HG03558 (cell line): ENCODE results near the gene LHX6.

Experiments
- ATAC-seq: cut with Tn5 transposase; IDR thresholded peaks from one replicate; pipeline ENCODE4 v1.9.1; 2021; ENCODE audit warnings: moderate number of reproducible peaks; ENCODE audit not compliant: unreplicated experiment; ENCODE audit errors: extremely low read depth

Gene LHX6

DNA sequence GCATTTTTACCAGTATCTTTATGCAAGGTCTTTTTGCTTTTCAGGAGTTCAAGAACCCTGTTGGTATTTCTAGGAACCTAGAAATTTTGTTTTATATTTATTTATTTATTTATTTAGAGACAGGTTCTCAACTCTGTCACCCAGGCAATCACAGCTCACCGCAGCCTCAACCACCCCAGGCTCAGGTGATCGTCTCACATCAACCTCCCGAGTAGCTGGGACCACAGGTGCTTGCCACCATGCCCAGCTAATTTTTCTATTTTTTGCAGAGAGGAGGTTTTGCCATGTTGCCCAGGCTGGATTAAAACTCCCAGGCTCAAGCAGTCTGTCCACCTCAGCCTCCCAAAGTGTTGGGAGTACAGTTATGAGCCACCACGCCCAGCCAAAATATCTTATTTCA, 32.9 kb downstream of the LHX6 start:
- no peak for ATAC-seq

DNA sequence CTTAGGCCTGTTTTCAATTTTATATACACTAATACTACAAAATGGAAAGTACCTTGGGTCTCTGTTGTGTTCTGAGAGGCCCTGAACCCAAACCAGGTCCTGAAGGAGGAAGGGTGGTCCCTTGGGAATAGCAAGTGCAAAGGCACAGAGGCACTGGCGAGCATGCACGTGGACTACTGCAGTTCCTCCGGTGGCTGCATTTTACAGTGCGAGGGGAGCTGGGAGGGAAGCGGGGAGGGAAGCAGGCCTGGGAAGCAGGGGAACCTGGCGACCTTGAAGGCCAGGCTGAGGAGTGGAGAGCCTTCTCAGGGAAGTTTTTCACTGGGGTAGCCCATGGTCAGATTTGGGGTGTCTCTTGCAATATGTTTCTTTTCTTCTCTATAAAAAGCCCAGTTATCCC, 35.1 kb downstream of the LHX6 start:
- no peak for ATAC-seq

DNA sequence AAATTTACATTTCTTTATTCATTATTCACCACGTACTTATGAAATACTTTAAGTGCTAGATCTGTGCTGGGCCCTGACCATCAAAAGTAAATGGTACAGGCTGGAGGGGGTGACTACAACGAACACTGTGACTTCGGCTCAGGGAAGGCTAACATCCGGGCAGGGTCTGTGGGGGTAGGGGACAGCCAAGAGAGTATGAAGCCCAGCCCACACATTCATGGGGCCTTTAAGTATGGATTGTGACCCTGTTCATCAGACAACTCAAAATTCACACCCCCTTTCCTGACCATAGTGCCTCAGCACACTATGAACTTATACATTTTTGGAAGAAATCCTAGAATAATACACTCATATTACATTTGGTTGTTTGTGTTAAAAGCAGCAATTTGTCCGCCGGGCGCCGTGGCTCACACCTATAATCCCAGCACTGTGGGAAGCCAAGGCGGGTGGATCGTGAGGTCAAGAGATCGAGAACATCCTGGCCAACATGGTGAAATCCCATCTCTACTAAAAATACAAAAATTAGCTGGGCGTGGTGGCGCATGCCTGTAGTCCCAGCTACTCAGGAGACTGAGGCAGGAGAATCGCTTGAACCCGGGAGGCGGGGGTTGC, 35.7 kb downstream of the LHX6 start:
- no peak for ATAC-seq

DNA sequence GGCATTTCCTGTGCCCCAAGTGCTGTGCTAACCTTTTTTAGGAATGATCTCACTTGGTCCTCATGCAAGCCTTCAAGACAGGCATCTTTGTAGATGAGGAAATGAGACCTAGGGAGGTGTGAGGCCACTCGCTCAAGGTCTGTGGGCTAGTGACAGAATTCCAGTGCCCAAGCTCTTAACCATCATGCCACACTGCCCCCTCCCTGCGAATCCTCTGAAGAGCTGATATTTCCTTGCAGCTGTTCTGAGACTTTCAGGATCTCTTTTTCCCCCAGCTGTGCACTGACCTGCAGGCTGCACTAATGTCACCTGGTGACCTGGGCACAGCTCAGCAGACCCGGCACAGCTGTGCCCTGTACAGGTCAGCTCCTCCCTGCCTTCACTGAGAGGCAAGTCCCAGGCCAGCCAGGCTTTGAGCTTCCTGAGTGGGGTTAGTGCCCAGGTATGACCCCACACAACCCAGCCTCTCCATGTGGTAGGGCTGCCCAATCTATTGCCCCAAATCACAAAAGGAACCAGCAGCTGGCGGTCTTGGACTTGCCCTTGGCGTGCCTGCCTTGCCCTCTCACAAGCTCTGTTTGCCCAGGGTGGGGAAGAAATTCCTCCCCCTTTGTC, 36.4 kb downstream of the LHX6 start:
- ATAC-seq, result no peak

DNA sequence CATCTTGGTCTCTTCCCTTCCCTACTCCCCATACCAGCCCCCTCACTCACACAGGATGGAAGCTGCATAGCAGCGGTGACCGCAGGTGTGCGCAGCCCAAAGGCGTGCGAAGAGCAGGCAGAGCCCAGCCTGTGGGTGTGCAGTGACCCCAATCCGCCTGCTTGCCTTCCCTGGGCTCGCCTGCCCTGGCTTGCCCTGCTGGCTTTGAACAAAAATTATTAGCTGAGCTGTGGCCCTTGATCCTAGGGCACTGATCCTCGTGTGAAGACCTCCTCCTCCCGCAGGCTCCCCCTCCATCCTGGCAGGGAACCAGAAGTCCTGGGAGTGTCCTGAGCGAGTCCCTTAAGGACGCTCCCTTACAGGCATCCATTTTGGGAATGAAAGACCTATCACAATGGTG, 37.2 kb downstream of the LHX6 start:
- no peak for ATAC-seq

DNA sequence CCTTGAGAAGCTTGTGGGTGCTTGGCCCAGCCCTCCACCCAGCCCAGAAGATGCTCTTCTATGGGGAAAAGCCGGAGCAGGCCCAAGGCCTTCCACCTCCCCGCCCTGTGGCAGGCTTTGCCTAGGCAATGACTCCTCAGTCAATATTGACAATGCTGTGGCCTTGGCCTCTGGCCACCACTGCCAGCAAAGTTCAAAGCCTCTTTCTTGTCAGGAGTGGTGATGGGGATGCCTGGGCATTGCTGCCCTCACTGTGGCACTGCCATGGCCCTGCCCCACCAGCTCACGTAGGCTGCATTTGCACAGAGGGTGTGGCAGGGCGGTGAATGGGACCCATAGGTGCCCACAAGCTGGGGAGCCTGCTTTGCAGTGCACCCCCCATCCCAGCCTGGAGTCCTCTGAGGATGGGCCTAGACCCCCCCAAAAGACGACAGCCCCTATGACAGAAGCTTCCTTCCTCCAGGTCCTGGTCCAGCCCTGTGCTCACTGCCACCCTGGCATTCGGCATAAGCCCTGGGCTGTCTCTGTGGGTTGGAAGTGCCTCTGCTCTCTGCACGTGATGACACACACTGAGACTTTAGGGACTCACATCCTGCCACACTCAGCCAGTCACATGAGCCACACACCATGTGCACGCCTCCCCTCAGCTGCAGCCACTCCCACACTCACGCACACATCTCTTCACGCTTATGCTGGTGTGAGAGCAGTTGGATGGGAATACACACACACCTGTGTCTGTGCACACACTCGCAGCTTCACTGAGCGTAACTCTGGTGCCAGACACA, 38.0 kb downstream of the LHX6 start:
- no peak for ATAC-seq

DNA sequence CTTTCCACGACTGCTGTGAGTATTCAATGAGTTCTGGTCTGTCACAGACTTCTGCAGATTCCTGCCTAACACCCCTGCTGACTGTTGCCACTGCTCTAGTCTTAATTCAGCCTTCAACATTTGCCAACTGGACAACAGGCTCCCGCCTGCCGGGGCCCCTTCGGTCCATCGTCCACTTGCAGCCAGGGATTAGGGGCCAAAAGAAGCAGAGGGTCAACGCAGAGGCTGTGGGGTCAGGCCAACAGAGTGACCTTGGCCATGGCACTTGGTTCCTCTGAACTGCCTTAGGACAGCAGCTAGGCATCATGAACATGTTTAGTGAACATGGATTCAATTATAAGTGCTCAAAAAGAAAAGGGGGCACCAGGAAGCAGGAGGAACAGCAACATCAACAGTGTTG, 40.4 kb downstream of the LHX6 start:
- no peak for ATAC-seq

DNA sequence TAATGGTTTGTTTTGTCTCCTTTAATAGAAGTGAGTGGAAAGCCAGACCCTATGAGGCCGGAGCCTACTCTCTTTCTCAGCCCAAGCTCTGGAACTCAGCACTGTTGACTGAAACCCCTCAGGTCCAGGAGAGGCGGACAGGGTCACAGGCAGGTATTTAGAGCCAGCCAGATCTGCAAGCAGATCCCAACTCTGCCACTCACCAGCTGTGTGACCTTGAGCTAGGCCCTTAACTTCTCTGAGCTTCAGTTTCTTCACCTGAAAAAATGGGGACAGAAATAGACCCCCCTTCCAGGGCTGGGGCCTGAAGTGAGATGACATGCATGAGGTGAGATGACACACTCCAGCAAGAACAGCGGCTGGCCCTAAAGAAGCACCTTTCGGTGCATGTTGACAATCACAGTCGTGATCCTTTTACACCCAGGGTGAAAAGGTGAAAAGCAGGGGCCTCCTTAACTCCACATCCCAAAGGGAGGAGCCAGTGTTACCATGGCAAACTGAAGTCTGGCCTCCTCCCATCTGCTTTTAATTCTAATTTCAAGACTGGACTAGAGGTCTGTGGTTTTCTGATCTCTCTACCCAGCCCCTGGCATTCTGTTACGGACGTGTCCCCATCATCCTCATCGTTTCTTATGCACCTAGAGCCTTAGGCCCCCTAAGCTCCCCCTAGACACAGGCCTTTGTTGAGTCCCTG, 41.8 kb downstream of the LHX6 start:
- ATAC-seq, result no peak

DNA sequence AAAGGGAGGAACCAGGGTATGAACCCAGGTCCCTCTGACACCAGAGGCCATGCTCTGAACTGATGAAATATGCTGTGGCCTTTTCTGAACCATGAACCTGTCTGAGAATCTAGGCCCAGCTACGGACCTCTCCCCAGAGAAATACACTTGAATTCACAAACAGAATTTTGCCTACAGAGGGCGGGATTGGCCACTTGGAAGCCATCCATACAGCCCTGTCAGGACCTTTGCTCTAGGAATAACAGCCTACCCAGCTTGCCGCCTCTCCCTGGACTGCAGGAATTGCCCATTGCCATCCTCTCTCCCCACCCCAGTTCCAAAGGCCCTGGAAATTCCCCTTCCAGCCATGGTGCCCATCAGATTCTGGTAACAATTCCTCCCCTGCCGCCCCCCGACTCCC, 42.5 kb downstream of the LHX6 start:
- ATAC-seq, result no peak

DNA sequence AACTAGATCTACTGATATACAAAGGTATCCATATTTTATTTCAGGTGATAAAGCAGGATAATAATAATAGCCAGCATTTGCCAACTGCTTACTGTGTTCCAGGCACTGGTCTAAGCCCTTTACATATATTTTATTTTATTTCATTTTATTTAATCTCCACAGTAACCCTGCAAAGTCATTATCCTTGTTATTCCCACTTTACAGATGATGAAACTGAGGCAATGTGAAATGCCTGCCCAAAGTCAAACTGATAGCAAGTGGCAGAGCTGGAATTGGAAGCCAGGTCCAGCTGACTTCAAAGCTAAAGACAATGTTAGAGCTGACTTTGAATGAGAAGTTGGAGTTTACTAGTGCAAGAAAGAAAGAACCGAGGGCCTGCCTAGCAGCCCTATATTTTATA, 44.2 kb downstream of the LHX6 start:
- ATAC-seq, result no peak

DNA sequence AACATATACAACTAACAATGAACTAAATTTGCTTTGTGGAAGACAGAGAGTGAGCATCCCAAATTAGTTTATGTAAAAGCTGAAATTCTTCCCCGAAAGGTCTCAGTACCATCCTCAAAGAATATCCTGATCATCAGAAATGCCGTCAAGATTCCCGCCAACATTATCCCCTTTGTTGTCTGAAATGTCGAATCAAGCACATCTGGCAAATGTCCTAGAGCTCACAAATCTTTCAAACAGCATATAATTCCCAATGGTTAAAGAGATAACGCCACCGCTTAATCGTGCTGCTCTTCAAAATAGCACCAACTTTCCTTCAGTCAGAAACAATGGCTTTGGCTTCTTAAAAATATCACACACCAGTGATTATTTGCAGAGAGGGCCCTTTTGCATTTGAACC, 45.3 kb downstream of the LHX6 start:
- no peak for ATAC-seq

DNA sequence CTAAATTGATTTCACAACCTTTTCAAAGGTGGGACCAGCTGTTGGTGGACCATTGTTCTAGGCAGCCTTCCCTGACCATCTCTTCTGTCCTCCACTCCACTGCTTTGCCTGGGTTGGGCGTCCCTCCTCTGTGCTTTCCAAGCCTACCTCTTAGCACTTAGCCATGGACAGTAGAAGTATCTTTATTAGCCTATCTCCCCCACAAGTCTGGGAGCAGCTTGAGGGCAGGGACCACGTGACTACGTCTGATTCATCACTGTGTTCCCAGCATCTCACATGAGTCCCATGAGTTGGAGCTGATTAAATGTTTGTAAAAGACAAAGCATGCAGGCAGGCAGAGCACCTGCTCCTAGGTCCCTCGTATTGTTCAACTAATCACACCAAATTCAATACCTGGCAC, 48.1 kb downstream of the LHX6 start:
- no peak for ATAC-seq

DNA sequence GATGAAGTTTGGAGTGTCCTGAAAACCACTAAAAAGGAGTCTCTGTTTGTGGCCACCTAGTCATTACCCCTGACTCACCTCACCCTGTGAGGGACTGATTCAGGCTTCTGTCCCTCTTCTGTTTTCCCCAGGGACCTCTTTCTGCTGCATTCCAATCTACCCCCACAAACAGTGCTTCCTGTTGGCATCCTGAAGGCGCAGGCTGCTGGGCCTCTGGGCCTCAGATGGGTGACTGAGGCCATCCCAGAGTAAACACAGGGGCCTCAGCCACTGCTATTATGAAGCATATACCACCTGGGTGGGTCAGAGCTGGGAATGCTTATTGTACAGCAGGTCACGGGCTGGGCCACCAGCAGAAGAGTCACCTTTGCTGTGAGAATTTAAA, 49.1 kb downstream of the LHX6 start:
- no peak for ATAC-seq

DNA sequence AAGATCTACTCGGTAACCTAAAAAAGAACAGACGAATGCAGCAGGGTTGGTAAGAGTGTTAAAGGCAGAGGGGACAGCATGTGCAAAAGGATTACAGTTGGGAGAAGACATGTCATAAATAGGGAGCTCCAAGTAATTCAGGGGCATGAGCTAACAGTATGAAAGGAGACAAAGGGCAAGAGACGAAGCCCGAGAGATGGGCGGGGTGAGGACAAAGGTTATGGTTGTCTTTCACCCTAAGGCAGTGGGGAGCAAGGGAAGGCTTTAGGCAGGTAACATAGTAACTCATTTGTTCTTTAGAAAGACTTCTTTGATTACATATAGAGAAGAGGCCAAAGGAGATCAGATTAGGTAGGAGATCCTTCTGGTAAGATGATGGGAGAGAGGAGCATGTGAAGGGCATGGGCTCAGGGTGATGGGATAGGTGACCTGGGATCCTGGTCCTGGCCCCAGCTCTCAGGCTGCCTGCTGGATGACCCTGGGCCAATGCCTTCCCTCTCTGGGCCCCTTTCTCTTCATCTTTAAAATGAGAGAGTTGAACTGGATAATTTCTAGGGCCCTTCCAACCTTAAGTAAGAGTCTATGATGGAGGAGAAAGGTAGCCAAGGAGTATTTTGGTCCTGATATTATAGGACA, 49.6 kb downstream of the LHX6 start:
- no peak for ATAC-seq

DNA sequence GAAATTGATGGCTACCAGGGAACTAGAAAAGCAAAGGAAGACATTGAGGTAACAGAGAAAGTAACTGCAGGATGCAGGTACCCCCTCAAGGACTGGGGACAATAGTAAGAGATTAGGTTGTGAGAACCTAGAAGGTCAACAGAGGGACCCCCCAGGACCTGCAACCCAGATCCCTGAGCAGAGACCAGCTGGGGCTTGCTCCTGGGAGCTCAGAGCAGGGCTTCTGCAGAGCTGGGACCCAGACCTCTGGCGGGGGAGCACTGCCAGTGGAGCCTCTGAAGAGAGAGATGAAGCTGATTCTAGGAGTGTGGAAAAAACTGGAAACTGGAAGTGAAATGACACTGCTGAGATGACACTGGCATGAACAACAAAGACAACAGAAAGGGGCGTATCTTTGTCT, 51.8 kb downstream of the LHX6 start:
- ATAC-seq, result no peak

DNA sequence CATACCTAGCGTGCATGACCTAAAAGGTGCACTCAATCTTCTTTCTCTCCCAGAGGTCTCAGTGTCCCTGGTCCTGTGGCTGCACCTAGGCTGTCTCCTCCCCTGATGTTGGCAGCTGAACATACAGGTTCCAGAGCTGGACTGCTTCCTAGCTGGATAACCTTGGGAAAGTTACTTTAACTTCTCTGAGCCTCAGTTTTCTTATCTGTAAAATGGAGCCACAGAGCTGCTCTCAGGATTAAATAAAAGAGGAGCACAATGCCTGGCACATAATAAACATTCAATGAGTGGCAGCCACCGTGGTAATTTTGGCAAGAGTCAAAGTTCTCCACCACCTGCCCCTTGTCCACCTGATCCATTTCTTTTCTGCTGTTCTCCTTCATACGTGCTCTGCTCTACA, 55.1 kb downstream of the LHX6 start:
- ATAC-seq, result no peak

DNA sequence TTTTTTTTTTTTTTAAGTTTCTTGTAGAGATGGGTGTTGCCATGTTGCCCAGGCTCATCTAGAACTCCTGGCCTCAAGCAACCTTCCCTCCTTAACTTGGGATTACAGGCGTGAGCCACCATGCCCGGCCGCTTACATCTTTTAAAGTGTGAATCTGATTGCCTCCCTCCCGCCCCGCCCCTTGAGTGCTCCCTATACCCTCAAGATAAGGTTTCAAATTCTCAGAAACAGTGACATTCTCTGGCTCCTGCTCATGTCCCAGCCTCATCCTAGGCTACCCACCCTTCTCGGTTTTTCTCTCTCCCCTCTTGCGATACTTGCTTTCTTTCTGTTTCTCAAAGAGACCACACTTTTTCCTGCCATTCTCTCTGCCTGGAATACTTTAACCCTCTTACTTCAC, 56.6 kb downstream of the LHX6 start:
- ATAC-seq, result no peak

DNA sequence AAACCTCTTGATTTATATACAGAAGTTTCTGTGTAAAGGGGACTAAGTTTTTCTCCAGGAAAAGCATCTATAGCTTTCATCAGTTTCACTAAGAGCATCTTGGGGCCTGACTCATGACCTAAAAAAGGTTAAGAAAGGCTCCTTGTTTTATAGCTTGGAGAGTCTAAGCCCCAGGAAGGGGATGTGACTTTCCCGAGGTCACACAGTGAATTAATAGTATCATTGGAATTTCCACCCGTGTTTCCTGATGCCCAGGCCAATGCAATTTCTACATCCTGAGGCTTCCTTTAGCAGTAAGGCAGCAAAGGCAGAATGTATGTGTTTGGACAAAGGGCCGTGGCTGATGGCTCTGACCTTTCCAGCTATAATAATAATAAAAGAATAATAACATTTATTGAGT, 60.4 kb downstream of the LHX6 start:
- ATAC-seq, result no peak

DNA sequence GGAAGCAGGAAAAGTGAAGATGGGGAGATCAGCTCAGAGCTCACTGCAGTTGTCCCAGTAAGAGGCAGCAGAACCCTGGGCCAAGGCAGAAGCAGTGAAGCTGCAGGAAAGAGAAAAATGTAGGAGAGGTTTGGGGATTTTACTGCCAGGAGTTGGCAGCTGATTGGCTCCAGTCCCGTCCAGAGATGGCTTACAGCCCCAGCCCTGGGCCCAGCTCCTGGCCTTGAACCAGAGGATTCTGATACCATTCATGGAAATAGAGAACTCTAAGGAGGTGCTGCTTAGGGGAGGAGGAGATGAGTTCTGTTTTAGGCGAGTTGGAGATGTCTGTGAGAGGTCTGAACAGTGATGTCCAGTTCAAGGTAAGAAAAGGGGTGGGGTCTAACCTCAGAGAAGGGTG, 64.5 kb downstream of the LHX6 start:
- no peak for ATAC-seq

DNA sequence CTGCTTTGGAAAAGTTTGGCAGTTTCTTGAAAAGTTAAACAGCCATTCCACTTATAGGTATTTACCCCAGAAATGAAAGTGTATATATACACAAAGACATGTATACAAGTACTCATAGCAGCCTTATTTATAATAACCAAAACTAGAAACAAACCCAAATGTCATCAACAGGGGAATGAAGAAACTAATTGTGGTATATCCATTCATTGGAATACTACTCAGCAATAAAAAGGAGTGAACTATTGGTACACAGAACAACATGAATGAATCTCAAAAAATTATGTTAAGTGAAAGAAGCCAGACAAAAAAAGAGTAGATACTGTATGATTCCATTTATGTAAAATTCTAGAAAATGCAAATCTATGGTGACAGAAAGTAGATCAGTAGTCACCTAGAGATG, 66.3 kb downstream of the LHX6 start:
- no peak for ATAC-seq

DNA sequence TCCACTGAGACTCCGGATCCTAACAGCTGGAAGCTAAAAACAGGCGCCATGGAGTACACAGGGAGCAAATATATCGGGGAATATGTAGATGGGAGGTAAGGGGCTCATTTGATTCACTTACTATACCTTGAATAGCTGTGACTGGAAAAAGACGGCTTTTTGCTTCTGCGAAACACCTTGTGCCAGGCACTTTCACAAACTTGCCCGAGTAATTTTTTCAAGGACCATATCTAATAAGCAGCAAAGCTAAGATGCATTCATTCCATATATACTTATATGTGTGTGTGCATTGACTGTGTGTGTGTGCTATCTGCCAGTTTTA, 68.9 kb downstream of the LHX6 start:
- no peak for ATAC-seq
